Measurements from ENCODE around the gene C9orf78. TPM values are rescaled to one million over a fixed set of nuclear protein-coding genes. Genes with fewer than 3 reads are reported as not detected.

Gene C9orf78
- total and polyA plus RNA-seq, 9 of the 15 experiments (the other 6 are each of a cell fraction or from before 2014, with no cell fraction given): 94.6 to 266 (median 202) TPM

DNA sequence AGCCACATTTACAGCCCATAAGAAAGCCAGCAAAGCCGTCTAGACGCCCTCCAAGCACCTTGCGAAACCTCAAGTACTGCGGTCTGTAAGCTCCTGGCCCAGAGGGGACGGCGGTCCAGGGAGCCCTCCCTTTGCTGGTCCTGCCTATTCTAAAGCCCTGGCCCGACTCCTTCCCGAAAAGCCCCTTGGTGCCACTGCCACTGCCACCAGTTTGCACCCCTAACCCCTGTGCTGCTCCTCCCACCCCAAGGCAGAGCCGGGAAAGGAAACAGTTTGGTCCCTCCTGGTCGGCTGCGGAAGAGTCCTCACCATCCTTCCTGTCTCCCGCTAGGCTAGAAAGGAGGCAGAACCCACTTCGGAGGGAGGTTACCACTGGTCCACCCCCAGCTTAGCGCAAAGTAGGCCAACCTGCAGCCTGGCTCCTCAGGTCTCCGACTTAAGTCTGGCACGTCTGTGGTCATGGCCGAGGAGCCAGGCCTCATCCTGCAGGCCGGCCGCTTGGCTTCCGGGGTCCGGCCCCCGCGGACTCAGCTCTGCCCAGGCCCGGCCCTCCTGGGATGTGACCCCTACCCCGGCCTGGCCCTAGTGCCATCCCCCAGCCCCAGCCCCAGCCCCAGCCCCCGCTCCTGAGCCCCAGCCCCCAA, 12.1 kb downstream of the C9orf78 start (continued):
- TF ChIP-seq, protein P1, sequence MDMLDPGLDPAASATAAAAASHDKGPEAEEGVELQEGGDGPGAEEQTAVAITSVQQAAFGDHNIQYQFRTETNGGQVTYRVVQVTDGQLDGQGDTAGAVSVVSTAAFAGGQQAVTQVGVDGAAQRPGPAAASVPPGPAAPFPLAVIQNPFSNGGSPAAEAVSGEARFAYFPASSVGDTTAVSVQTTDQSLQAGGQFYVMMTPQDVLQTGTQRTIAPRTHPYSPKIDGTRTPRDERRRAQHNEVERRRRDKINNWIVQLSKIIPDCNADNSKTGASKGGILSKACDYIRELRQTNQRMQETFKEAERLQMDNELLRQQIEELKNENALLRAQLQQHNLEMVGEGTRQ (CRISPR knock-in tag; IDR thresholded peaks at IDR 0.05): no peak
- TF ChIP-seq CEBPB (tag; IDR thresholded peaks at IDR 0.05) (peak; percentile 90), E2F3 (CRISPR knock-in tag; IDR thresholded peaks at IDR 0.05) (no peak), TAL1 (IDR thresholded peaks at IDR 0.05) (no peak), ARID2 (IDR thresholded peaks at IDR 0.05) (no peak), GABPA (tag; conservative IDR thresholded peaks at IDR 0.05; ENCODE audit: low read depth) (no peak), ERF (CRISPR knock-in tag; IDR thresholded peaks at IDR 0.05) (0 out of 2 replicates have a peak, but pooled peaks have one; percentile 20), CEBPG (CRISPR knock-in tag; IDR thresholded peaks at IDR 0.05) (peak; percentile 53; the same call in 1 of the 2 replicates), CEBPG (tag; conservative IDR thresholded peaks at IDR 0.05 in 1 of 2, IDR thresholded peaks at IDR 0.05 in 1 of 2) (no peak; a peak in 1 of 4 replicates), NR3C1 (CRISPR knock-in tag; IDR thresholded peaks at IDR 0.05) (no peak), JUNB (CRISPR knock-in tag; conservative IDR thresholded peaks at IDR 0.05) (no peak), WHSC1 (IDR thresholded peaks at IDR 0.05; ENCODE audit: low read length) (peak; percentile 53), KLF10 (CRISPR knock-in tag; IDR thresholded peaks at IDR 0.05) (no peak), BRCA1 (IDR thresholded peaks at IDR 0.05) (no peak), BRCA1 (CRISPR knock-in tag; IDR thresholded peaks at IDR 0.05) (no peak), ZFP1 (CRISPR knock-in tag; IDR thresholded peaks at IDR 0.05) (no peak), PRMT5 (CRISPR knock-in tag; IDR thresholded peaks at IDR 0.05) (no peak), SREBF2 (CRISPR knock-in tag; IDR thresholded peaks at IDR 0.05) (no peak), POU5F1 (IDR thresholded peaks at IDR 0.05; ENCODE audit: borderline replicate concordance, low read depth, low read length, partially characterized antibody) (no peak), BCOR (IDR thresholded peaks at IDR 0.05) (no peak), ARID1B (IDR thresholded peaks at IDR 0.05) (no peak)
- TF ChIP-seq, protein P2, sequence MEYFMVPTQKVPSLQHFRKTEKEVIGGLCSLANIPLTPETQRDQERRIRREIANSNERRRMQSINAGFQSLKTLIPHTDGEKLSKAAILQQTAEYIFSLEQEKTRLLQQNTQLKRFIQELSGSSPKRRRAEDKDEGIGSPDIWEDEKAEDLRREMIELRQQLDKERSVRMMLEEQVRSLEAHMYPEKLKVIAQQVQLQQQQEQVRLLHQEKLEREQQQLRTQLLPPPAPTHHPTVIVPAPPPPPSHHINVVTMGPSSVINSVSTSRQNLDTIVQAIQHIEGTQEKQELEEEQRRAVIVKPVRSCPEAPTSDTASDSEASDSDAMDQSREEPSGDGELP (CRISPR knock-in tag; IDR thresholded peaks at IDR 0.05; ENCODE audit: borderline replicate concordance): peak; percentile 31; the same call in 1 of the 2 replicates
- TF ChIP-seq, protein P3, sequence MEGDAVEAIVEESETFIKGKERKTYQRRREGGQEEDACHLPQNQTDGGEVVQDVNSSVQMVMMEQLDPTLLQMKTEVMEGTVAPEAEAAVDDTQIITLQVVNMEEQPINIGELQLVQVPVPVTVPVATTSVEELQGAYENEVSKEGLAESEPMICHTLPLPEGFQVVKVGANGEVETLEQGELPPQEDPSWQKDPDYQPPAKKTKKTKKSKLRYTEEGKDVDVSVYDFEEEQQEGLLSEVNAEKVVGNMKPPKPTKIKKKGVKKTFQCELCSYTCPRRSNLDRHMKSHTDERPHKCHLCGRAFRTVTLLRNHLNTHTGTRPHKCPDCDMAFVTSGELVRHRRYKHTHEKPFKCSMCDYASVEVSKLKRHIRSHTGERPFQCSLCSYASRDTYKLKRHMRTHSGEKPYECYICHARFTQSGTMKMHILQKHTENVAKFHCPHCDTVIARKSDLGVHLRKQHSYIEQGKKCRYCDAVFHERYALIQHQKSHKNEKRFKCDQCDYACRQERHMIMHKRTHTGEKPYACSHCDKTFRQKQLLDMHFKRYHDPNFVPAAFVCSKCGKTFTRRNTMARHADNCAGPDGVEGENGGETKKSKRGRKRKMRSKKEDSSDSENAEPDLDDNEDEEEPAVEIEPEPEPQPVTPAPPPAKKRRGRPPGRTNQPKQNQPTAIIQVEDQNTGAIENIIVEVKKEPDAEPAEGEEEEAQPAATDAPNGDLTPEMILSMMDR (IDR thresholded peaks at IDR 0.05 in 2 of 3, conservative IDR thresholded peaks at IDR 0.05 in 1 of 3; ENCODE audit: insufficient read depth in 2 of 3, low read depth in 1 of 3, low read length in 3 of 3): no peak
- TF ChIP-seq, protein P4, sequence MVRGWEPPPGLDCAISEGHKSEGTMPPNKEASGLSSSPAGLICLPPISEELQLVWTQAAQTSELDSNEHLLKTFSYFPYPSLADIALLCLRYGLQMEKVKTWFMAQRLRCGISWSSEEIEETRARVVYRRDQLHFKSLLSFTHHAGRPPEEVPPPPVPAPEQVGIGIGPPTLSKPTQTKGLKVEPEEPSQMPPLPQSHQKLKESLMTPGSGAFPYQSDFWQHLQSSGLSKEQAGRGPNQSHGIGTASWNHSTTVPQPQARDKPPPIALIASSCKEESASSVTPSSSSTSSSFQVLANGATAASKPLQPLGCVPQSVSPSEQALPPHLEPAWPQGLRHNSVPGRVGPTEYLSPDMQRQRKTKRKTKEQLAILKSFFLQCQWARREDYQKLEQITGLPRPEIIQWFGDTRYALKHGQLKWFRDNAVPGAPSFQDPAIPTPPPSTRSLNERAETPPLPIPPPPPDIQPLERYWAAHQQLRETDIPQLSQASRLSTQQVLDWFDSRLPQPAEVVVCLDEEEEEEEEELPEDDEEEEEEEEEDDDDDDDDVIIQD (CRISPR knock-in tag; IDR thresholded peaks at IDR 0.05): no peak
- TF ChIP-seq, protein P5, sequence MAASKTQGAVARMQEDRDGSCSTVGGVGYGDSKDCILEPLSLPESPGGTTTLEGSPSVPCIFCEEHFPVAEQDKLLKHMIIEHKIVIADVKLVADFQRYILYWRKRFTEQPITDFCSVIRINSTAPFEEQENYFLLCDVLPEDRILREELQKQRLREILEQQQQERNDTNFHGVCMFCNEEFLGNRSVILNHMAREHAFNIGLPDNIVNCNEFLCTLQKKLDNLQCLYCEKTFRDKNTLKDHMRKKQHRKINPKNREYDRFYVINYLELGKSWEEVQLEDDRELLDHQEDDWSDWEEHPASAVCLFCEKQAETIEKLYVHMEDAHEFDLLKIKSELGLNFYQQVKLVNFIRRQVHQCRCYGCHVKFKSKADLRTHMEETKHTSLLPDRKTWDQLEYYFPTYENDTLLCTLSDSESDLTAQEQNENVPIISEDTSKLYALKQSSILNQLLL (CRISPR knock-in tag; IDR thresholded peaks at IDR 0.05; ENCODE audit: borderline replicate concordance): no peak
